ENCODE data around the gene CCDC141. TPM values are rescaled to one million over a fixed set of nuclear protein-coding genes. Genes with fewer than 3 reads are reported as not detected.

Gene CCDC141
- total RNA-seq, 1 donor from 2014 or later: 136 TPM

GRCh38 chr2:178923546-178923945, 126.4 kb downstream of the CCDC141 start:
- DNase-seq: no peak
- intact Hi-C loops (cut with DNase I): no loop called here
- ATAC-seq (ENCODE audit: poor library complexity): no peak

DNA sequence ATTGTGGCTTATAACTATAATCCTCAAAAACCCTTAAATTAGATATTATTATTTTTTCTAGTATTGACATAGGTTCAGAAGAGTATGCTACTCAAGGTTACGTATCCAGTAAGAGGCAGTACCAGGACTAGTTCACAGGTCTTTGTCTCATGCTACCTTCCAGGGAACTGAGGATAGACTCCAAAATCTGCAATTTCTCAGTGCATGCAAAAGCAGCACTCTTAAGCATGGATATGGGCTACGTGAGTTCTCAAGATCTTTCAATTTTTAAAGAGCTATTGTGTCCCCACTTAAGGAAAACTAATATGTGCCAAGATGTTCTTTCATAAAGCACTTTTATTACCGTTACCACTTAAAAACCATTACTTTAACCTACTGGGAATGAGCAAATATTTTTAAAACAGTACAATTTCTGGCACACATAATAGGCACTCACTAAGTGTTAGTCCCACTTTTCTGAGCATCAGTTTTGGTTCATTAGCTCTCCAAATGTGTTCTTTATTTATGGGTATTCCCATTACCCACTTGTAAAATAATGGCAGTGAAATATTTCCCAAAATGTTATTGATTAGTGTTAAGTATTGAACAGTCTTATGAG, 128.9 kb downstream of the CCDC141 start:
- DNase-seq (no peak), ATAC-seq (ENCODE audit: poor library complexity) (no peak)
- intact Hi-C loops (cut with DNase I): no loop called here

- DNase-seq: no peak
- intact Hi-C loops (cut with DNase I): no loop called here
- ATAC-seq (ENCODE audit: poor library complexity): no peak
These were observed 132.4 kb downstream of the CCDC141 start for GRCh38 chr2:178917555-178917954.

DNA sequence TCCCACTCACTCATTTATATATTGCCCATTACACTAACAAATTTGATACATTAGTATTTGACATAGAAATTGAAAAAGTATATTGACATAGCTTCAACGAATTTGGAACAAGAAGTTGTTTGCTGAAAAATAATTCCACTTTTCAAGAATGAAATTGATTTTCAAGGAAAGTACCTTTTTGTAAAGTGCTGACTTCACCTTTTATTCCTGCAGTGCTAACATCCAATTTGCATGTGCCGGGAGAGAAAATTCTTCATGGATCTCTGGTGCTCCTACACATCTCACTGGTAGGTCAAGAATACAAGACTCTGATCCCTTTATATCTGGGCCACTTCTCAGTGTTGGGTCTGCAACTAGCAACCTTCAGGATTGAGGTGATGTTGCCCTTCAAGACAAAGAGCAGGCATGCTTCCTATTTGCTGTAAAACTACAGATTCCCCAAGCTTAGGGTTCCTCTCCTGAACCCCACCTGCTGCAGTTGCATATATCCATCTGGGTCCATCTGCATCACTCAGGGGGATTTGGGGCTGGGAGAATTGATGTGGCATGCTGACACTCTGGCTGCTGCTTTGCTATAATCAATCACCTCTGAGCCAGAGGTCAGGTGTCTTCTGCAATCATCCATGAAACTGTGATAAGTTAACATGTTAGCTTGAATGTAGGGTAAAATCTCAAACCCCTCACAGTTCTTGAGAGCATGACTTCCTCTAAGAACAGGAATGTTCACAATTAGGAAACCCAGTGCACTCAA, 134.3 kb downstream of the CCDC141 start:
- DNase-seq (no peak), ATAC-seq (ENCODE audit: poor library complexity) (no peak)
- intact Hi-C loops (cut with DNase I): no loop called here

GRCh38 chr2:178914259-178914849, 135.6 kb downstream of the CCDC141 start:
- intact Hi-C loops (cut with DNase I): loop anchor here (5.0 kb wide), 1 partner anchor 117 kb away; no protein-coding TSS in a partner anchor
- DNase-seq: peak; percentile 89
- peak; percentile 91 for ATAC-seq (ENCODE audit: poor library complexity)

DNA sequence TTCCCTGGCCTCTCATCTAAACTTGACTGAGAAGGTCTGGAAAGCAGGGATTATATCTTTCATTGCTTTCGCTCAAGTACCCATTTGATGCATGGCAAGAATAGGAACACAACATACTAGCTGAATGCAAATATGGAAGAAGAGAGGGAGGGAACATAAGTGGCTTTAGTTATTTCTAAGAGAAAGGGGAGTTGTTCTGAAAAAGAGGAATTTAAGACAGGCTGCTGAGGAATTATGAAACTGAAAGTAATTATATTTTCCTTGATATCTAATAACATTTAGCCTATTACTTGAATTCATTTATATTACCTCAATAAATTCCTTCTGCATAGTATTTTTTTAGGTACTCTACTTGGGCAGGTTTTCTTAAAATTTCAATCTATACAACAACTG, 136.9 kb downstream of the CCDC141 start:
- DNase-seq (no peak), ATAC-seq (ENCODE audit: poor library complexity) (no peak)
- intact Hi-C loops (cut with DNase I): loop anchor here (5.0 kb wide), 1 partner anchor 116 kb away; no protein-coding TSS in a partner anchor

- DNase-seq (no peak), ATAC-seq (ENCODE audit: poor library complexity) (no peak)
- intact Hi-C loops (cut with DNase I): loop anchor here (5.0 kb wide), 1 partner anchor 115 kb away; no protein-coding TSS in a partner anchor
These were observed 137.4 kb downstream of the CCDC141 start for GRCh38 chr2:178912416-178913048.

DNA sequence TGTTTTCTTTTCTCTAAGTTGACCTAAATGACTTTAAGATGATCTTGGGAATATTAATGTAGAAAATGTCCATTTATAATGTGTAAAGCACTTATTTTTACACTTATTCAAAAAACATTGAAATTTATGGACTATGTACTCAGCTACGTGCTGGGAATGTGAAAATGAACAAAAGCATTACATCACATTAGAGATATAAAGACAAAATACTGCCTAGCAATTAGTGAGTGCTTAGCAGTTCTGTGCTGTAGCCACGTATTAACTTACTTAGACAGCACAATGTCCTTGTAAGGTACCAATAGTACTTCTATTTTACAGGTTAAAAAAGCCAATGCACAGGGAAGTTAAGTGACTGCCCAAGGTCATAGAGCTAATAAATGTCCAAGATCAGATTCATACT, 138.9 kb downstream of the CCDC141 start:
- intact Hi-C loops (cut with DNase I): loop anchor here (5.0 kb wide), 1 partner anchor 114 kb away; no protein-coding TSS in a partner anchor
- no peak for ATAC-seq (ENCODE audit: poor library complexity)
- no peak for DNase-seq

GRCh38 chr2:178910005-178910404, 139.9 kb downstream of the CCDC141 start:
- DNase-seq (no peak), ATAC-seq (ENCODE audit: poor library complexity) (no peak)
- intact Hi-C loops (cut with DNase I): loop anchor here (5.0 kb wide), 1 partner anchor 113 kb away; no protein-coding TSS in a partner anchor

GRCh38 chr2:178909507-178909906, 140.4 kb downstream of the CCDC141 start:
- ATAC-seq (ENCODE audit: poor library complexity) (peak; percentile 23), DNase-seq (no peak)
- intact Hi-C loops (cut with DNase I): no loop called here

- intact Hi-C loops (cut with DNase I): no loop called here
- DNase-seq (no peak), ATAC-seq (ENCODE audit: poor library complexity) (no peak)
These were observed 141.1 kb downstream of the CCDC141 start for GRCh38 chr2:178908810-178909209.

GRCh38 chr2:178905261-178905660, 144.7 kb downstream of the CCDC141 start:
- no peak for ATAC-seq (ENCODE audit: poor library complexity)
- intact Hi-C loops (cut with DNase I): no loop called here
- DNase-seq: no peak

GRCh38 chr2:178899656-178900055, 150.3 kb downstream of the CCDC141 start:
- no peak for ATAC-seq (ENCODE audit: poor library complexity)
- intact Hi-C loops (cut with DNase I): no loop called here
- DNase-seq: no peak

DNA sequence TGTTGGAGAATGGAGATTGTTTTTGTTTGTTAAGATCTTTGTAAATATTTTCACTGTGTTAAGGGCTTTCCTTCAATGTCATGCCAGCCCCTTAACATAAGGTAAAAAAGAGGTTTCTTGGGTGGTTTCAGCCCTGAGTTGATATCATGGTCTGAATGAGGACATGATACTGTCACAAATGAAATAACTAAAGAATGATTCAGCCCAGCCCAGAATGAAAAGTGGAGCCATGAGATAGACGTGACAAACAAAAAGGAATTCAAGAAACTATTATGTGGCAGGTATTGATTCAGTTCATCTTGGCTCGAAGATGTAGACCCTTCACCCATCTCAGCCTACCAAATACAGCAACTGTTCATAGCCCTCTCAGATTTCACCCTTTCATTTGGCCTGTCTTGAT, 154.1 kb downstream of the CCDC141 start:
- DNase-seq: no peak
- intact Hi-C loops (cut with DNase I): no loop called here
- no peak for ATAC-seq (ENCODE audit: poor library complexity)

- DNase-seq: no peak
- intact Hi-C loops (cut with DNase I): no loop called here
- no peak for ATAC-seq (ENCODE audit: poor library complexity)
These were observed 154.8 kb downstream of the CCDC141 start for GRCh38 chr2:178895171-178895570.

DNA sequence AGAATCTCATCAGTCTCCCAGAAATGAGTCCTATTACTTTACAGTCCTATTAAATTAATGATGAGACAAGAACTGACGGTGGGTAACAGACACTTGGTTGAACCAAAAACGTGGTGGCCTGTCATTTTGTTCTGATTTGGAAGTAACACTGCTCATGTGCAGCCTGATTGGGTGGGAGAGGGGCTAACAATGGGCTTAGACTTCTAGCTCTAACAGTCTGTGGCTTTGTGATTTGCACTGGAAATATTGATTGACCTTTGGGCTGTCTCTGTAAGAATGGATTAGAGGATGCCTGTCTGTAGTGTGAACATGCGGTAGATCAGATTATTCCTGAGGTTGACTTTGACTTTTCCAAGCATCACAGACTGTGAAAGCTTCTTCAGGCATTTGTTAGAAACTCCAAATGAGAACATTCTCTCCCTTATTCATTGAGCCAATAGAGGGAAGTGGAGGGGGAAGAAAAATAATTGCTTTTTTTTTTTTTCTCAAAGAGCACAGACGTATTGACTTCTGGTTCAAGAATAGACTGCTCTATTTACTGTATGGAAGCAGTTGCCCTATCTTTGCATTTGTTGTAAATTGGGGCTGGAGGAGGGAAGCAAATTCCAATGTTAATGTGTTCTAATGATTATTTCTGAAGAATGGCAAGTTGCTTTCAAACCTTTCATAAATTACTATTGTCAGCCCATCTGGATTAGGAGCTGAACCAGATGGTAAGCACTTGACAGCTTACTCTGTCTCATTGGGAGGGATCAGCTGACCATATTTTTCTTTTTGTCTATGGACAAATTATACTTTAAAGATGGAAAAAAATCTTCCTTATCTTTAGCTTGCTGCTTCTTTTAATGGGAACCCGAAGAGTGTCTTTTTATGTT, 156.9 kb downstream of the CCDC141 start:
- no peak for DNase-seq
- ATAC-seq (ENCODE audit: poor library complexity): no peak
- intact Hi-C loops (cut with DNase I): no loop called here

DNA sequence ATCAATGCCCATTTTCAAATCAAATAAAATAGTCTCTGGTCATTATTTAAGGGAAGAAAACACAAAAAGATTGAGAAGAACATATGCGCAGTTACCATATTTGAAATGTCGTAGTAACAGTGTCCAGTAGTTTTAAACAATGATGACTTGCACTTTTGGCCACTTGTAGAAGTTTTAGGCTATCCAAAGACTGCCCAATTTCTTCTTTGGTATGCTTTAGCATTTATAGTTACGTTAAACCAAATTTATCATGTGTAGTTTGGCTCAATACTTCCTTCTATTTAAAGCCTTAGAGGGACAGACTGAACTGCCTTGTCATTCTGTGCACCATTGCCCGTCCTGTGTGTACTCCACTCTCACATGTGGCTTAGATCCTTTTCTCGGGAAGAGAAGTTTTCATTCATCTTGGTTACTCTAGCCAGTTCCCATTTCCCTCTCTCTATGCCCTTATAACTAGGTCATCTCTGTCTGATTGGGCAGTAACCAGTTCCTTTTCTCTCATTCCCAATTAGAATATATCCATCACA, 157.9 kb downstream of the CCDC141 start:
- ATAC-seq (ENCODE audit: poor library complexity): peak; percentile 72
- DNase-seq: no peak
- intact Hi-C loops (cut with DNase I): no loop called here

GRCh38 chr2:178891265-178891958, 158.5 kb downstream of the CCDC141 start:
- intact Hi-C loops (cut with DNase I): no loop called here
- peak; percentile 84 for ATAC-seq (ENCODE audit: poor library complexity)
- DNase-seq: no peak
